Renal cortex interstitium (tissue), 11 donors: ENCODE measurements around the gene EPG5. TPM values are rescaled to one million over a fixed set of nuclear protein-coding genes. Genes with fewer than 3 reads are reported as not detected.
A peak's percentile ranks its signal among the peaks of the same experiment; 100 is the strongest.

Source experiments
- DNase-seq, 11 donors: peaks; one replicate each; pipeline ENCODE4 v3.0.0-alpha.2; 2013; ENCODE audit warnings: low read depth in 9 of 11, low spot score in 4 of 11; ENCODE audit errors: extremely low read depth in 1 of 11
- polyA plus RNA-seq, 3 donors: library from polyadenylated mRNA; unstranded; fragments of 120-200 nt; gene quantifications; one replicate each; pipeline ENCODE4 v1.2.1, GENCODE V29; 2013; ENCODE audit not compliant: insufficient read length in 3 of 3

EPG5 gene
- polyA plus RNA-seq, 3 donors: 17.7 to 30.8 (median 24.0) TPM

GRCh38 chr18:45935591-45936335 lies 31.4 kb downstream of the EPG5 start:
- DNase-seq: no peak

- DNase-seq: no peak
Measured at GRCh38 chr18:45932708-45933107, 34.4 kb downstream of the EPG5 start.

- no peak for DNase-seq
Measured at GRCh38 chr18:45930963-45931362, 36.2 kb downstream of the EPG5 start.

GRCh38 chr18:45926691-45927090 lies 40.4 kb downstream of the EPG5 start:
- DNase-seq: no peak

- DNase-seq: no peak
Measured at GRCh38 chr18:45926085-45926484, 41.0 kb downstream of the EPG5 start.

- no peak for DNase-seq
Measured at GRCh38 chr18:45923138-45923537, 44.0 kb downstream of the EPG5 start.

- DNase-seq: no peak
Measured at GRCh38 chr18:45920367-45920766, 46.8 kb downstream of the EPG5 start.

GRCh38 chr18:45916302-45916701 lies 50.8 kb downstream of the EPG5 start:
- DNase-seq: no peak

- DNase-seq: no peak
Measured at GRCh38 chr18:45913276-45913675, 53.9 kb downstream of the EPG5 start.

- peak in 5 of 11 donors; percentile 3 to 22 (median 13) for DNase-seq
Measured at GRCh38 chr18:45910405-45911023, 56.6 kb downstream of the EPG5 start.

GRCh38 chr18:45901654-45902210 lies 65.4 kb downstream of the EPG5 start:
- no peak for DNase-seq

- no peak for DNase-seq
Measured at GRCh38 chr18:45900623-45901022, 66.5 kb downstream of the EPG5 start.

GRCh38 chr18:45896991-45897390 lies 70.1 kb downstream of the EPG5 start:
- no peak for DNase-seq

GRCh38 chr18:45896452-45896851 lies 70.7 kb downstream of the EPG5 start:
- DNase-seq: no peak

- DNase-seq: no peak
Measured at GRCh38 chr18:45895339-45895738, 71.8 kb downstream of the EPG5 start.

- DNase-seq: no peak
Measured at GRCh38 chr18:45894818-45895217, 72.3 kb downstream of the EPG5 start.

GRCh38 chr18:45891806-45892205 lies 75.3 kb downstream of the EPG5 start:
- DNase-seq: no peak

GRCh38 chr18:45890606-45891005 lies 76.5 kb downstream of the EPG5 start:
- no peak for DNase-seq

GRCh38 chr18:45889419-45890064 lies 77.6 kb downstream of the EPG5 start:
- no peak for DNase-seq

GRCh38 chr18:45887585-45887984 lies 79.5 kb downstream of the EPG5 start:
- no peak for DNase-seq
